Fibroblast of peridontal ligament (primary cell): ENCODE measurements around the gene CDH13.

Experiments used
- DNase-seq: peaks from one replicate; pipeline ENCODE4 v3.0.0-alpha.2; 2010; ENCODE audit errors: extremely low read depth

The CDH13 gene

DNA sequence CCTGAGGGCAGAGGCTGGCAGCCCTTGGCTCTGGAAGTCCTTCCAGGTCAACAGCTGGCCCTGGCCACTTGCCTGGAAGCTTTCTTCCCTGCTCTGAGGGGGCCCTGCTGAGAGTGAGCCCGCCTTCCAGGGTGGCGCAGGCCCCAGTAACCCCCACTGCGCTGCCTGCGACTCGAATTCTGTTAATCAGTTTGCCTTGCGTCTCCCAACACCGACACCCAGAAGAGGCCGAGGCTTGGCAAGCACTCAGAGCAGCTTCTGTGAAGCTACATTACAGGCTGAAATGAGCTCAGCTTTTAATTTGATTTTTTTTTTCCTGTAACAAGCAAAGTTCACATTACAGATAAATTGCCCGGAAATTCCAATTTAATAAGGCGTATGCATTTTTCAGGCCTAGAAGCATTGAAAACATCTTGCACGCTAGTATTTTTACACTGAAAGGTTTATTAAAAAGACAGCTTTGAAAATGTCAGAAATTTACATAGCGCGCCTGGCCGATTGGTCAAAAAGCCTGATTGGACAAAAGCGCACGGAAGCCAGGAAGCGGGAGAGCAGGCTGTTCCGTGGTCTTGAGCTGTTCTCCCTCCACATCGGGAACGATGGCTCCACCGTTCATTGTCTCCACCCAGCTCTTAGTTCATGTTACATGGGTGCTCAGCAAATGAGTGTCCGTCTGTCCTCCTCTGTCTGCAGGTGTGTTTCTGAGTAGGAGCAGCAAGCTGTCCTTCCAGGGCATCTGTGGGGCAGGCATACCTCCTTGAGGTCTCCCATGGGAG is 1115.5 kb downstream of the CDH13 start:
- DNase-seq = no peak

DNA sequence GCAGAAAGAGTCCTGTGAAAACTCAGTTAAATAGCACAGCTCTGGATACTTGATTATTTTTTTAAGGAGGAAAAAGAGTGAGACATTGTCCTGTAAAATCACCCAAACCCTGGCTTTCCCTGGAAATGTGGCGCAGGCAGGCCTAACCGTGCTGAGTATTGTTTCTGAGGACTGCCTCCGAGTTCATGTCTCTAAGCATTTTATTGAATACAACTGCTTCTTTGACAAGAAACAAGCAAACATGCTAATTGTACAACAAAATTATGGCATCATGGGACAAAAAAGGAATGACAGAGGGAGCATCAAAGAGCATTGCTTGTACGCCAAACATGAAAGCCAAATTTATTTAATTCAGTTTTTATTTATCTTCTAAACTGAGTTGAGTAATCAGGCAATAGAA is 1116.5 kb downstream of the CDH13 start:
- DNase-seq = no peak

DNA sequence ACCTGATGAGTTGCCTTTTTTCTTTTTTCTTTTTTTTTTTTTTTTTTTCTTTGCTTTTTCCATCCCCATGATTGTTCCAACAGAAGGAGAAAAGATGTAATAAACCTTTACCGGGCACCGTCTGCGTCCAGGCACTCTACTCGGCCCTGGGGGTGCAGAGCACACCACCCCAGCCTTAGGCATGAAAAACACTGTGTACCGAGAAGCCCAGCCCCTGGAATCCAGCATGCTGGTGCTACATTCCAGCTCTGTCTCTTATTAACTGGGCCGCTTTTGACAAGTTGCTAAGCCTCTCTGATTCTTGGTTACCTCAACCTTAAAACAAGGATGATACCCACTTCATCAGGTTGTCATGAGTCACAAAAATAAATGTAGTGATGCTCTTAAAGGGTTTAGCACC is 1117.0 kb downstream of the CDH13 start:
- no peak for DNase-seq

DNA sequence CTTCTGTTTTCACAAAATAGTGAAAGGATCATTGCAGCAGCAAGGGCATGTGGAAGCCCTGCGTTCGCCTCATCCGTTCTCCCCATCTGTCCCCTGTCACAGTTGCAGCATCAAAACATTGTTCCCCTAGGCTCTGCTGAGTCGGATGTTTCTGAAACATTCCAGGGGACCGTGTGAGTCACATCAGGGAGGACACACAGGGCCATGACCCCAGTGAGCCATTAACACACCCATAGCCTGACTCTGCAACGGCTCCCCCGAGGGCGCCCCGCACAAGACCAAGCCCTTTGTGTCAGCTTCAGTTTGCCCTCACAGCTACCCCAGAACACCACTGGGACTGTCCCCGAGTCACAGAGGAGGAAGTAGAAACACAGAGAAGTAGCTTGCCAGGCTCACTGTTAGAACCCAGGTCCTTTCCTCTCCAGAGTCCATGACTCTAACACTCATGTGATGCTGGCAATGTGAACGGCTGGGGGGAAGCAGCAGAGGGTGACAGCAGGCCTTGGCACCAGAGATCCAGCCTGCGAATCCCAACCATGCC is 1117.7 kb downstream of the CDH13 start:
- no peak for DNase-seq

DNA sequence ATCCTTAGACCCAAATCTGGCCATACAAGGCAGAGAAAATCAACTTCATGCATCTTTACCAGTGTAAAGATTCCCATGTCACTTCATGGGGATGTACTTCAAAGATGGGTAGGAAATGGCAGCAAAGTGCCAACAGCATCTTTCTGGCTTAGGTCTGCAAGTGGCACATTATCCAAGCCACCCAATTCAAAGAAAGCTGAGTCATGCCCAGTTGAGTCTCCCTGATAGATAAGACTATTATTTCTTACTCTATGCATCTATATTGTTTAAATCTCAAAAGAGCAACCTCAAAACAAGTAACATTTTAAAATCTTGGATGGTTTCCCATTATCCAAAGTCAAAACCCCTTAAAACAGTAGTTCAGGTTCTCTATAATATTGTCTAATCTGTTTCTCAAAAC is 1119.8 kb downstream of the CDH13 start:
- DNase-seq = no peak

DNA sequence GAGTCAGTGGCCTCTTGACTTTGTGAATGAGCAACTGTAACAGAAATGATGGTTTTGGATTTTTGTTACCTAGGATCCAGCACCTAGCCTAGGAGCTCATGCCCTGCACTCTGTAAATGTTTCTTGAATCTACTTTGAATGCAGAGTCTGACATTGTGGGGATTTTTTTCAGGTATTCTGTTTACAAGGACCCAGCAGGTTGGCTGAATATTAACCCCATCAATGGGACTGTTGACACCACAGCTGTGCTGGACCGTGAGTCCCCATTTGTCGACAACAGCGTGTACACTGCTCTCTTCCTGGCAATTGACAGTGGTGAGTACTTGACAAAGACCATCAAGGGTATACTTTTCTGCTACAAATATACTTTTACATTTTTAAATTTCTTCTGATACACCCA is 1121.2 kb downstream of the CDH13 start:
- DNase-seq = no peak

DNA sequence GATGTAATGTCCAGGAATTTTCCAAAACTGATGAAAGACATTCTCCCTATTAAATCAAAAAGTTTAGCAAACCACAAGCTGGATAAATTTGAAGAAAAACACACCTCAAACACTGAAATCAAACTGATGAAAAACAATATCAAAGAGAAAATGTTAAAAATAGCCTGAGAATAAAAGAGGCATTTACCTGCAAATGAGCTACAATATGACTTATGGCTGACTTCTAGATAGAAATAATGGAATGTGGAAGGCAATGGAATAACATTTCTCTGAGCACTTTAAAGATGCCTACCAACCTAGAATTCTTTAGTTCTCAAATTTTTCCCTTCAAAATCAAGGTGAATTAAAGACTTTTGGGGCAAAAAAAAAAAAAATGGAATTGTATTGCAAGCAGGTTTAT is 1128.6 kb downstream of the CDH13 start:
- no peak for DNase-seq

DNA sequence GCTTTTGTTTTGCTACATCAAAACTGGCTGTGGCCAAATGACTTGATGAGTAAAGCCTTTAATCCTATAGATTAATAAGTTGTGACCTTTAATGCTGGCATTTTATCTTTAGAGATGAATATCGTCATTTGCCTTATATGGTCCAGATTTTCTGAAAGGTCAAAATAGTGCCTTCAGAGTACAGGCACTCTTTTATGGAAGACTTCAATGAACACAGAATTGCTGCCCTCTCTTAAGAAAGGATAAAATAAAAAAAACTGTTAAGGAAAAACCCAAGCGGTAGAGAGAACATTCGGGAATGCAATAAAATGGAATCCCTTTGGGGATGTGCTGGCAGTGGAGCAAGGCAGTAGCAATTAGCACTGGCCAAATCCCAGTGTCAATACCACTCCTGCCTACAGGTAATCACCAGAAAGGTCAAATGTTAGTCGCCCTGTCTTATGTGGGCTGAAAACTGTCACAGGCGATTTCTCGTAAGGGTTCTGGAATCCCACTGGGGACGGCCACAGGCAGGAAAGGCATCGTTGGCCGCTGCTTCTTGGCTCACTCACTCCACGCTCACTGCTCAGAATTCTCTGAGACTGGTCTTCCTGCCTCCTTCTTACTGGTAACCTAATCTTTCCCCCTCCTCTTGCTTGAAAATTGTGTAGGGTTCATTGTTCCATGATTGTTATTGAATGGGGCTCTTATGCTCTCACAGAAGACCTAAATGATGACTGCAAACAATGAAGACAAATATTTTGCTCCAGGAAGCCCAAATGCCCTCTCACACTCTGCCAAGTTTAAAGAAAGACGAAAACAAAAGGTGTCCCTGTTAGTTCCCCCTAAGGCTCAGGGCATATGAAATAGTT is 1135.6 kb downstream of the CDH13 start:
- no peak for DNase-seq

DNA sequence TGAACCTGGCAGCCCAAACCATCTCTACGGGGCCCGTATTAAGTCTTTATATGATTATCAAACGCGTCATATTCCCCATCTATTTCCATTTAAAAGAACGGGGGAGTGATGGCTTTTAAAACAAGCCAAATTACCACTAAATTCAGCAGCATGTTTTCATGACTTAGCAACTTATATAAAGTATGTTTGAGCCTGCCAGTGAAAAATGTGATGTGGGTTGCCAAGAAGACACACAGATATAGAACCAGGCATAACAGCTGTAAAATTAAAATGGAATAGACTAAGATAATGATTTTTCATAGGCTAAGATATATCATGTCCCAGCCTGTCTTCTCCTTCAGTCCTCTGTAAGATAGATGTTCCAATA is 1136.2 kb downstream of the CDH13 start:
- no peak for DNase-seq

DNA sequence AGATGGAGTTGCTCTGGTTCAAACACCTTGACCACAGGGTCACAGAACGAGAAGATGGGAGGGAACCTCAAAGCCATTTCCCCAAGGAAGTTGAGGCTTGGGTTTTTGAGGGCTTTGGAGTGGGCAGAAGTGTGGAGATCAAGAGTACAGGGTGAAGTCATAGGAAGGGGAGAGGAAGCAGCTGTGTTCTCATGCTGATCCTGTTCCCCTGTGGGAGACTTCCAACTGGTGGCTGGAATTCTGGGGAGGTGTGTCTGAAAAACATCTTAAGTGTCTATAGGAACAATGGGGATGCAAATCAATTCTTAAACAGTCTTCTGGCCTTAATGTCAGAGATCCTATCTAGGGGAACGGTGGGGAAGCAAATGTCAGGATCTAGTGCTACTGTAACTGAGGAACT is 1142.2 kb downstream of the CDH13 start:
- no peak for DNase-seq

DNA sequence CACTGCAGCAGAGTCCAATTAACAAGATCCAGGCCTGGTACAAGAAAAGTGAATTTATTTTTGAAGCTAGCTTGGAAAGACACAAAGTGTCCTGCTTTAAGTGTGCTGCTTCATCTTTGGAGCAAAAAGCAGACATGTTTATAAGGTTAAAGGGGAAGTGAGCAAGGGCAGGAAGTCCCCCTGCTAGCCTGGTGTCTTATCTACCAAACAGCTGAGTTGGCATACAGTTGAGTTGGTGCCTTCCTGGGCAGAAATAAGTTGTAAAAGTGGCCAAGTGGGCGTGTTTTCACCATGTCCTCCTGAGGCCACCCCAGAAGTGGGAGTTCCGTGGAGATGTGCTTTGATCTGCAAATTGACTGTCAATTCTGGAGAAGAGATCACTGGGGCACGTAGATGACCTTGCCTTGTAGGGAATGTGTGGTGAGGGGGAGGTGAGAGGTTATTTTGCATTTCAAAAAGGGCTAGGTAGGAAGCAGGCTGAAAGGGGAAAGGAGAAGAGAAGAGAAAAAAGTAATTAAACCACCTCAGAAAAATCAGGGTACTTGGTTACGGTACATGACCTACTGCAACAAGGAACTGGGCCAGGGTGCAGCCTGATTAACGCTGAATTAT is 1142.7 kb downstream of the CDH13 start:
- no peak for DNase-seq

DNA sequence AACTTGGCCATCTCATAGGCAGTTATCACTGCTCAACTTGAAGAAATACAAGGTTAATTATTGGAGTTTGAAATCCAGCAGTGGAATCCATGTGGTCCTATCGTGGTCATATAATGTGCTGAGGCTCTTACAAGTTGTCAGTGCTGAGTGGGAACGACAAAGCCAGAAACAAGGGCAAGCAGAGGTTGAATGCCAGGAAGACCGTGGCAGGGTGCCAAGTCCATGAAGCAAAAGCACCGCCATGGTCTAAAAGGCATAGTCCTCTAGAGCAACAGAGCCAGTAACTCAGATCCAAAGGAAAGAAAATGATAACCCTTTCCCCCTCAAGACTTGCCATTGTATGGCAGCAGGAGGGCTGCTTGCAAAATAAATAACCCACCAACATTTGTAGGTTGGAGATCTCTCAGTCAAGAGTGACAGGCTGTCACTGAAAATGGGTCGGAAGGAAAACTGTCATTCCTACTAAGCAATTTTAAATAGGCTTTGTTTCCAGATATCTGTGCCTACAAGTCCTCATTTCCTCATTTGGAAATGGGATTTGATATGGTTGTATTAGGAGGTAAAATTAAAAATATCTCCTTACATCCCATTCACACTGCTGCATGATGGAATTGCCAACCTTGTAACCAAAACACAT is 1144.7 kb downstream of the CDH13 start:
- no peak for DNase-seq

DNA sequence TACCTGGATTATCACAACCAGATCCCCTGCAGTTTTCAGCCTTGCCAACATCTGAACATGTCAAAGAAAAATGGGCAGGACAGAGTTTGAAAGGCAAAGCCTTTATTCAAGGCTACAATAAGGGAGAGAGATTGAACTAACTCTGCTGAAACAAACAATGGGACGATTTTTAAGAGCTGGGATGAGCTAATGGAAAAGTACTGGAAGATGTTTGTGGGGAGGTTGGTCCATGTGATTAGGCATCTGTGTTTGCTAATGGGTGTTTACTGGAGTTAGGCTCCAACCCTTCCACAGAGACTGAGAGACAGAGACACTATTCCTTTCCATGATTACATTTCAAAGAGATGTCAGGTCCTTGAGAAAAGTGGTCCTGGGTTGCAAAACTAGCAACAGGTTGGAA is 1146.0 kb downstream of the CDH13 start:
- DNase-seq = no peak

DNA sequence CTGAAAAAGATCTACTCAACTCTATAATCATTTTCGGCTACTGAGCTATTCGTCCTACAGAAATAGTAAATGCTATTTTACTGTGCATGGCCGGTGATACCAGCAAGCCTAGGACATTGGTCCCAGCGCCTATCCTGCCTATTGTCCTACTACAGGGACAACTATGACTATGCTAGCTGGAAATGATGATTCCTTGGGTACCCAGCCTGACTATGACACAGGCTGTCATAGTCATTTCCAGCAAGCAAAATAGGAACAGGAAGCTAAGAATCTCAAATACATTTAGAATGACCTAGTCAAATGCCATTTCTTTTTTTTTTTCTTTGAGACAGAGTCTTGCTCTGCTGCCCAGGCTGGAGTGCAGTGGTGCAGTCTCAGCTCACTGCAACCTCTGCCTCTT is 1147.3 kb downstream of the CDH13 start:
- no peak for DNase-seq

DNA sequence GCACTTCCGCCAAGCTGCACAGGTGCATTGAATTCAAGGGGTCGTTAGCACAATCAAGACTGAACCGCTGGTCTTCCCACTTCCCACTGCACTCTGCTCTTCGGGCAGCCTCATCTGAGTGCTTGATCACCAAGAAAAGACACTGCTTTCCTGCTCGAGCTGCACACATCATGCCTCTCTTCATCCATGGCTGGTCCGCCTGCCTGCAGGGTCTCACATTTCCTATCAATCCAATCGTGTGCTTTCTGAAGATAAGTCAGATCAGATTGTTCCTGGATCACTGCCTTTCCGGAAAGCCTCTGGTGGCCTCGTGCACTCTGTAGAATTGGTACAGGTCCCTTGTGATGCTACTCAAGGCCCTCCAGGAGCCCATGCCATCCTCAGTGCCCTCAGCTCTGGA is 1150.2 kb downstream of the CDH13 start:
- no peak for DNase-seq

DNA sequence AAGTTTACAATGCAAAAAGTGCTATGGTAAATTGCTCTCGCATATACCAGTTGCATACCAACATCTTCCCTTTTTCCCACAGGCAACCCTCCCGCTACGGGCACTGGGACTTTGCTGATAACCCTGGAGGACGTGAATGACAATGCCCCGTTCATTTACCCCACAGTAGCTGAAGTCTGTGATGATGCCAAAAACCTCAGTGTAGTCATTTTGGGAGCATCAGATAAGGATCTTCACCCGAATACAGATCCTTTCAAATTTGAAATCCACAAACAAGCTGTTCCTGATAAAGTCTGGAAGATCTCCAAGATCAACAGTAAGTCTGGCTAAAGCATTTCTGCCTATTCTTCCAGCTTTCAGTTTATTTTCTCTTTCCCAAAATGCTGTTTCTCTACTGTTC is 1153.1 kb downstream of the CDH13 start:
- DNase-seq = peak; percentile 64

DNA sequence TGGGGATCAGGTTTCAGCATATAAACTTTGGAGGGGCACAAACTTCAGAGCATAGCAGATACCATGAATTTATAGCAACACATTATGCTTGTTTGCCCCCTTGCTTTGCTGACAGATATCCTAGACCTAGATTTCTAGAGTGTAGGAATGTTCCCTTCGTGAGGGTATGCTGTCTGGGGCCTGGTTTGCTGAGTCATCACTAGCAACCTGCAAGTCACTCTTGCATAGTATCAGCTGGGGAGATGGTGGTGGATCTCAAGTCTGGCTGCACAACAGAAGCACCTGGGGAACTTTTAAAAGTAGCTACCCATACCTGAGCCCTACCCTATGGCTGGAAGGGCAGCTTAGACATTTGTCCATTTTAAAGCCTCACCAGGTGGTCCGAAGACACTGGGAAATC is 1158.7 kb downstream of the CDH13 start:
- DNase-seq = no peak

DNA sequence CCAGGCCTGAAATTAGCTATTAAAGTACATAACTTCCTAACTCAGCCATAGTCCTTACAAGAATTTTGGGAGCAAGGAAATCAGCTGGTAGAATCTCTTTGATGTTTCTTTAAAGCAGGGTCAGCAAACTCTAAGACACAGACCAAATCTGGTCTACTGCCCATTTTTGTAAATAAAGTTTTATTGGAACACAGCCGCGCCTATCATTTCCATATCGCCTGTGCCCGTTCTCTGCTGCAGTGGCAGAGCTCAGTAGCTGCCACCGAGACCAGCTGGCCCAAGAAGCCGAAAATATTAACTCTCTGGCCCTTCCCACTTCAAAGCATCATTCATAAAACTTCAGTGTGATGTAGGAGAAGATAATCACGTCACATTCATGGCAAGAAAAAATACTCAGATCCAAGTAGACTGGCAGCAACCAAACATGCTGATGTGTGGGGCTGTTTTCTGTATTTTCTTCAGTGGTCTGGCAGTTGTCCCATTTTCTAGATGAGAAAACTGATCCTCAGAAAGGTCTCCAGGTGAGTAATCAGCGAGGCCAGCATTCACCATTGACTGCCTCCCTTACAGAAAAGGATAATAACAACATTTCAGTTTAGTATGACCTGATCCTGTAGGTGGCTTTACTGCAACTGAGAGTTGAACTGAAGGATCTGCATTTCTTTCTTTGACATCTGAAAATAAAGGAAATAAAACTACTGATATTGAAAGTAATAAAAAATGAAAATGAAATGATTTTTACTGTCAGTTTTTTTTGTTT is 1163.1 kb downstream of the CDH13 start:
- no peak for DNase-seq

DNA sequence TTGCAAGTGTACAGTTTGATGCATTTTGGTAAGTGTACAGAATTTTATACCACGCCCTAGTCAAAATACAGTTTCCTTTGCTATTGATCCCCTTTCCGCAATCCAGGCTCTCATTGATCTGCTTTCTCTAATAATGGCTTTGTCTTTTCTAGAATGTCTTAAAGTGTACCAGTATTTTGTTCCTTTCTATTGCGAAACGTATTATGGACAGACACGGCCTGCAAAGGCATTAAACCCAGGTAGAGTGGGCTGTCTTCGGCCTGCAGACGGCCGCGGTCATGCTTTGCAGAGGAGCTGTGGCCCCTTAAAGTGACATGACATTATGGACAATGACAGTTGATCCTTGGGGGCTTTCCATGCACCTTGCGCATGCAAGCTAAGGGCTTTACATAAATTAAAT is 1165.1 kb downstream of the CDH13 start:
- DNase-seq = no peak

DNA sequence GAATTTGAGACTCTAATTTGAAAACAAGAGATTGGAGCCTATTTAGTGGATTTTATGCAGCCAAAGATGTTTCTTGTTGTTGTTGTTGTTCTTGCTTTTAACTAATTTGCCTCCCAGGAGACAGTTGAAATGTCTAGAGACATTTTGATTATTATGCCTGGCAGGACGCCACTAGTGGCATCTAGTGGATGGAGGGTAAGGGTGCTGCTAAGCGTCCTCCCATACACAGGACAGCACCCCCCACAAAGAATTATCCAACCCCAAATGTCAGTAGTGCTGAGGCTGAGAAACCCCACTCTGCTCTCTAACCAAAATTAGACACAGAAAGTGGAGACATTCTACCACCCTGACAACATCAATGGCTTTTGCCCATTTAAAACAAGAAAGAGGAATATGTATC is 1165.6 kb downstream of the CDH13 start:
- no peak for DNase-seq

DNA sequence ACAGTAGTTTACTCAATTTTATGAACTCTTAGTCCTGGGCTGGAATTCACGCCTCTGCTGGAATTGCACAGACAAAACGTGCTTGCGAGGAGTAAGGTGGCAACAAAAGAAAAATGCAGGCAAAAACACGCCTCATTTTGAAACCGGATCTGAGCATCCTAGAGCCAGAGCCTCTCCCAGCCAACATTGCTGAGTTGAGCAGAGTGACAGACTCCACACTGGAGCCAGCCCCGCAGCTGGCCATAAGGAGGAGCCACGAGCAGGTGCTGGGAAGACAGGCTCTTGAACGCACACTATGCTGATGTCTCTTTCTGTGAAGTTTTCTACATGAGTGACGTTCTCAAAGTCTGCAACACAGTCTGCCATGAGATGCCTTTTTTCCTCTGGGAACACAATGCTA is 1166.4 kb downstream of the CDH13 start:
- no peak for DNase-seq
